K562 (cell line): Measurements from ENCODE around the gene FMN2. TPM values are rescaled to one million over a fixed set of nuclear protein-coding genes. Genes with fewer than 3 reads are reported as not detected.

Experiments used
- ATAC-seq: fragments of 200-7000 bp; cut with Tn5 transposase; 3 replicates; pipeline ENCODE4 v1.9.1; 2020; ENCODE audit warnings: moderate library complexity
- BruUV-seq: library from RNA; stranded (reverse); fragments of 400-500 nt; replicated peaks from 2 replicates; lab custom pipeline; 2021; lab: Mats Ljungman, UMichigan
- CTCF ChIA-PET: fragments of 300-600 bp; formaldehyde crosslinking; extraction: SDS; loops from one replicate; lab custom pipeline; 2021; ENCODE audit warnings: low intra/inter-chr PET ratio; lab: Yijun Ruan, JAX
- POLR2A ChIA-PET: fragments of 300-600, 350-650 bp; sonication (Branson Sonifier 250); formaldehyde crosslinking; extraction: SDS; loops from one replicate; lab custom pipeline; 2021; ENCODE audit warnings: antibody characterized with exemption, inconsistent platforms; lab: Yijun Ruan, JAX
- DNase-seq, 4 experiments: peaks; one replicate each; pipeline versions ENCODE4 v3.0.0 to v3.0.0-alpha.2; 2011 to 2018; ENCODE audit warnings: low spot score in 3 of 4, mixed read lengths in 3 of 4; ENCODE audit errors: extremely low read depth in 1 of 4
- FAIRE-seq: peaks from 2 replicates; lab custom pipeline; 2011; peaks lifted over from hg19 to GRCh38; lab: Jason Lieb, UNC
- H2AFZ ChIP-seq: 2 replicates; pipeline ENCODE4 v1.6.0; 2011; ENCODE audit warnings: low read depth, low read length, control low read depth, inconsistent platforms
- H3K27ac ChIP-seq: fragments of 200-600 bp; 3 replicates; pipeline ENCODE4 v1.8.0; 2011; ENCODE audit warnings: low read depth, mild to moderate bottlenecking, control low read depth, inconsistent platforms, low read length, moderate library complexity, mixed read lengths; ENCODE audit errors: extremely low read depth
- H3K27me3 ChIP-seq, 2 experiments: fragments of 300-600 bp in 1 of 2; 2 replicates in 1 of 2; 3 replicates in 1 of 2; pipeline versions ENCODE4 v1.6.0 to v1.8.0; 2011; ENCODE audit warnings: inconsistent platforms in 2 of 2, low read length in 2 of 2, mild to moderate bottlenecking in 1 of 2, mixed read lengths in 1 of 2, moderate library complexity in 1 of 2; ENCODE audit not compliant: control insufficient read depth in 2 of 2, insufficient read depth in 2 of 2
- H3K36me3 ChIP-seq: fragments of 300-600 bp; 3 replicates; pipeline ENCODE4 v1.8.0; 2011; ENCODE audit warnings: mild to moderate bottlenecking, low read length, inconsistent platforms; ENCODE audit not compliant: control insufficient read depth, insufficient read depth
- H3K4me1 ChIP-seq, 2 experiments: fragments of 200-600 bp in 1 of 2; replicated peaks in 1 of 2; 2 replicates in 1 of 2; 3 replicates in 1 of 2; pipeline versions ENCODE4 v1.5.1 to v1.8.0; 2011; ENCODE audit warnings: inconsistent platforms in 2 of 2, low read length in 2 of 2, mild to moderate bottlenecking in 1 of 2, mixed read lengths in 1 of 2, moderate library complexity in 1 of 2; ENCODE audit not compliant: control insufficient read depth in 2 of 2, insufficient read depth in 2 of 2
- H3K4me2 ChIP-seq: 2 replicates; pipeline ENCODE4 v1.6.1; 2011; ENCODE audit warnings: low read length, control low read depth, inconsistent platforms, mixed read lengths; ENCODE audit not compliant: insufficient read depth
- H3K4me3 ChIP-seq: fragments of 200-600 bp; sonication (generic), shearing (Covaris generic); 2 replicates; pipeline ENCODE4 v1.5.1; 2016; ENCODE audit warnings: control low read depth, inconsistent platforms
- H3K79me2 ChIP-seq: fragments of 200-600 bp; 3 replicates; pipeline ENCODE4 v1.8.0; 2011; ENCODE audit warnings: low read length, inconsistent platforms; ENCODE audit not compliant: control insufficient read depth, insufficient read depth
- H3K9ac ChIP-seq, 2 experiments: 2 replicates each; pipeline versions ENCODE4 v1.6.0 to v1.6.1; 2011; ENCODE audit warnings: low read depth in 2 of 2, low read length in 2 of 2, control low read depth in 1 of 2, inconsistent platforms in 1 of 2, mild to moderate bottlenecking in 1 of 2, mixed read lengths in 1 of 2; ENCODE audit not compliant: insufficient read depth in 1 of 2
- H3K9me1 ChIP-seq: one replicate; pipeline ENCODE4 v1.6.0; 2011; ENCODE audit warnings: inconsistent platforms, mild to moderate bottlenecking, low read length, moderate library complexity; ENCODE audit not compliant: control insufficient read depth, insufficient read depth
- H3K9me3 ChIP-seq: replicated peaks from 2 replicates; pipeline ENCODE4 v1.5.1; 2011; ENCODE audit warnings: low read depth, low read length, inconsistent platforms; ENCODE audit not compliant: control insufficient read depth, insufficient read depth
- H4K20me1 ChIP-seq: replicated peaks from 2 replicates; pipeline ENCODE4 v1.6.1; 2011; ENCODE audit warnings: low read length, inconsistent platforms, mixed read lengths; ENCODE audit not compliant: control insufficient read depth, insufficient read depth
- POLR3A ChIP-seq: IDR thresholded peaks from 2 replicates; pipeline ENCODE4 v1.6.1; 2011; ENCODE audit warnings: borderline replicate concordance, mild to moderate bottlenecking, moderate library complexity; ENCODE audit not compliant: insufficient read length, insufficient read depth; ENCODE audit errors: extremely low read depth
- RBM34 ChIP-seq: fragments of 200-400 bp; formaldehyde crosslinking; IDR thresholded peaks from 2 replicates; pipeline ENCODE4 v1.6.1; 2018; ENCODE audit warnings: low read length, borderline replicate concordance; ENCODE audit not compliant: insufficient read depth
- SOX6 ChIP-seq: fragments of 450-650 bp; IDR thresholded peaks from 2 replicates; pipeline ENCODE4 v1.6.1; 2014; ENCODE audit warnings: mild to moderate bottlenecking
- ZNF239 ChIP-seq: fragments of 250-450 bp; sonication (Bioruptor Pico); IDR thresholded peaks from 2 replicates; pipeline ENCODE4 v1.4.0; 2020; ENCODE audit warnings: mild to moderate bottlenecking
- WGBS: fragments of 100-300 bp; shearing (Covaris generic); methylation state at CpG from one replicate; pipeline ENCODE4 v1.1.6; 2016; ENCODE audit warnings: low coverage, mixed read lengths; ENCODE audit not compliant: insufficient coverage; ENCODE audit errors: missing lambda C conversion rate; 5-methylcytosine and 5-hydroxymethylcytosine counted together
- in situ Hi-C: fragments of 300-500 bp; cut with MboI; formaldehyde crosslinking; loops from 4 replicates; pipeline ENCODE4 v1.15.0; 2018; ENCODE audit warnings: inconsistent platforms, mixed read lengths
- intact Hi-C: fragments of 100-400 bp; cut with micrococcal nuclease; formaldehyde crosslinking; loops from 2 replicates; pipeline ENCODE4 v1.14.2; 2022
- polyA plus RNA-seq, 8 experiments: library from polyadenylated mRNA; depleted of rRNA in 4 of 8; stranded (reverse) in 5 of 8; unstranded in 3 of 8; fragments of >200 nt; fragmentation: Nextera tagmentation in 2 of 8; fragmentation: Illumina TruSeq in 1 of 8; extraction: Ambion mirVana in 2 of 8; extraction: Trizol in 1 of 8; gene quantifications; 2 replicates each; pipeline versions ENCODE4 v1.2.1 to v1.2.3, GENCODE V29; 2011 to 2014; ENCODE audit warnings: inconsistent platforms in 1 of 8, missing spikeins in 1 of 8
- total RNA-seq, 7 experiments: library from RNA; depleted of rRNA in 6 of 7; stranded (reverse); fragments of >200 nt in 6 of 7; fragmentation: Illumina TruSeq in 2 of 7; extraction: Trizol in 2 of 7; gene quantifications; 2 replicates each; pipeline versions ENCODE4 v1.2.1 to v1.2.3, GENCODE V29; 2011 to 2021; ENCODE audit warnings: low replicate concordance in 1 of 7
- TF ChIP-seq, protein P1 (sequence below): fragments of 450-650 bp; IDR thresholded peaks from 2 replicates; pipeline ENCODE4 v1.6.1; 2018; ENCODE audit not compliant: partially characterized antibody
- TF ChIP-seq, protein P2 (sequence below): fragments of 200-600 bp; sonication (generic); IDR thresholded peaks from one replicate; pipeline ENCODE4 v1.6.1; 2012; ENCODE audit warnings: mild to moderate bottlenecking, low read depth, low read length, inconsistent platforms

The FMN2 gene
- total and polyA plus RNA-seq, 9 of the 15 experiments (the other 6 are each of a cell fraction or from before 2014, with no cell fraction given): 0.15 to 0.45 (median 0.16) TPM; not detected in 3

GRCh38 chr1:240349695-240350094 lies 258.0 kb downstream of the FMN2 start:
- H3K9ac ChIP-seq: no peak overlapping the region
- H3K4me1 ChIP-seq: no peaks in the 10 kb centered on the region
- no peak overlapping the region for H2AFZ ChIP-seq
- no peaks in the 10 kb centered on the region for H3K79me2 ChIP-seq
- DNase-seq: no peak
- no peak for ATAC-seq
- H3K9me1 ChIP-seq: no peaks in the 10 kb centered on the region
- H3K4me2 ChIP-seq: no peak overlapping the region
- no peaks in the 10 kb centered on the region for H3K36me3 ChIP-seq
- no peaks in the 10 kb centered on the region; the same call in 1 of the 2 replicates for H3K9me3 ChIP-seq
- ChIA-PET CTCF (no interaction called here), POLR2A (no interaction called here)
- no peaks in the 10 kb centered on the region for H3K27me3 ChIP-seq
- intact Hi-C loops: no loop called here
- BruUV-seq: no TSS peak
- FAIRE-seq: no peak
- no peaks in the 10 kb centered on the region for H4K20me1 ChIP-seq
- 5% methylated on average over 2 of the region's 2 CpGs for WGBS
- no peak overlapping the region for H3K27ac ChIP-seq
- no peak overlapping the region for H3K4me3 ChIP-seq
- in situ Hi-C loops: no loop called here
- TF ChIP-seq POLR3A (no peak), RBM34 (no peak), SOX6 (no peak), ZNF239 (CRISPR knock-in tag) (no peak)
- TF ChIP-seq, protein P1, sequence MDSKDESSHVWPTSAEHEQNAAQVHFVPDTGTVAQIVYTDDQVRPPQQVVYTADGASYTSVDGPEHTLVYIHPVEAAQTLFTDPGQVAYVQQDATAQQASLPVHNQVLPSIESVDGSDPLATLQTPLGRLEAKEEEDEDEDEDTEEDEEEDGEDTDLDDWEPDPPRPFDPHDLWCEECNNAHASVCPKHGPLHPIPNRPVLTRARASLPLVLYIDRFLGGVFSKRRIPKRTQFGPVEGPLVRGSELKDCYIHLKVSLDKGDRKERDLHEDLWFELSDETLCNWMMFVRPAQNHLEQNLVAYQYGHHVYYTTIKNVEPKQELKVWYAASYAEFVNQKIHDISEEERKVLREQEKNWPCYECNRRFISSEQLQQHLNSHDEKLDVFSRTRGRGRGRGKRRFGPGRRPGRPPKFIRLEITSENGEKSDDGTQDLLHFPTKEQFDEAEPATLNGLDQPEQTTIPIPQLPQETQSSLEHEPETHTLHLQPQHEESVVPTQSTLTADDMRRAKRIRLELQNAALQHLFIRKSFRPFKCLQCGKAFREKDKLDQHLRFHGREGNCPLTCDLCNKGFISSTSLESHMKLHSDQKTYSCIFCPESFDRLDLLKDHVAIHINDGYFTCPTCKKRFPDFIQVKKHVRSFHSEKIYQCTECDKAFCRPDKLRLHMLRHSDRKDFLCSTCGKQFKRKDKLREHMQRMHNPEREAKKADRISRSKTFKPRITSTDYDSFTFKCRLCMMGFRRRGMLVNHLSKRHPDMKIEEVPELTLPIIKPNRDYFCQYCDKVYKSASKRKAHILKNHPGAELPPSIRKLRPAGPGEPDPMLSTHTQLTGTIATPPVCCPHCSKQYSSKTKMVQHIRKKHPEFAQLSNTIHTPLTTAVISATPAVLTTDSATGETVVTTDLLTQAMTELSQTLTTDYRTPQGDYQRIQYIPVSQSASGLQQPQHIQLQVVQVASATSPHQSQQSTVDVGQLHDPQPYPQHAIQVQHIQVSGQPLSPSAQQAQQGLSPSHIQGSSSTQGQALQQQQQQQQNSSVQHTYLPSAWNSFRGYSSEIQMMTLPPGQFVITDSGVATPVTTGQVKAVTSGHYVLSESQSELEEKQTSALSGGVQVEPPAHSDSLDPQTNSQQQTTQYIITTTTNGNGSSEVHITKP: no peak
- TF ChIP-seq, protein P2, sequence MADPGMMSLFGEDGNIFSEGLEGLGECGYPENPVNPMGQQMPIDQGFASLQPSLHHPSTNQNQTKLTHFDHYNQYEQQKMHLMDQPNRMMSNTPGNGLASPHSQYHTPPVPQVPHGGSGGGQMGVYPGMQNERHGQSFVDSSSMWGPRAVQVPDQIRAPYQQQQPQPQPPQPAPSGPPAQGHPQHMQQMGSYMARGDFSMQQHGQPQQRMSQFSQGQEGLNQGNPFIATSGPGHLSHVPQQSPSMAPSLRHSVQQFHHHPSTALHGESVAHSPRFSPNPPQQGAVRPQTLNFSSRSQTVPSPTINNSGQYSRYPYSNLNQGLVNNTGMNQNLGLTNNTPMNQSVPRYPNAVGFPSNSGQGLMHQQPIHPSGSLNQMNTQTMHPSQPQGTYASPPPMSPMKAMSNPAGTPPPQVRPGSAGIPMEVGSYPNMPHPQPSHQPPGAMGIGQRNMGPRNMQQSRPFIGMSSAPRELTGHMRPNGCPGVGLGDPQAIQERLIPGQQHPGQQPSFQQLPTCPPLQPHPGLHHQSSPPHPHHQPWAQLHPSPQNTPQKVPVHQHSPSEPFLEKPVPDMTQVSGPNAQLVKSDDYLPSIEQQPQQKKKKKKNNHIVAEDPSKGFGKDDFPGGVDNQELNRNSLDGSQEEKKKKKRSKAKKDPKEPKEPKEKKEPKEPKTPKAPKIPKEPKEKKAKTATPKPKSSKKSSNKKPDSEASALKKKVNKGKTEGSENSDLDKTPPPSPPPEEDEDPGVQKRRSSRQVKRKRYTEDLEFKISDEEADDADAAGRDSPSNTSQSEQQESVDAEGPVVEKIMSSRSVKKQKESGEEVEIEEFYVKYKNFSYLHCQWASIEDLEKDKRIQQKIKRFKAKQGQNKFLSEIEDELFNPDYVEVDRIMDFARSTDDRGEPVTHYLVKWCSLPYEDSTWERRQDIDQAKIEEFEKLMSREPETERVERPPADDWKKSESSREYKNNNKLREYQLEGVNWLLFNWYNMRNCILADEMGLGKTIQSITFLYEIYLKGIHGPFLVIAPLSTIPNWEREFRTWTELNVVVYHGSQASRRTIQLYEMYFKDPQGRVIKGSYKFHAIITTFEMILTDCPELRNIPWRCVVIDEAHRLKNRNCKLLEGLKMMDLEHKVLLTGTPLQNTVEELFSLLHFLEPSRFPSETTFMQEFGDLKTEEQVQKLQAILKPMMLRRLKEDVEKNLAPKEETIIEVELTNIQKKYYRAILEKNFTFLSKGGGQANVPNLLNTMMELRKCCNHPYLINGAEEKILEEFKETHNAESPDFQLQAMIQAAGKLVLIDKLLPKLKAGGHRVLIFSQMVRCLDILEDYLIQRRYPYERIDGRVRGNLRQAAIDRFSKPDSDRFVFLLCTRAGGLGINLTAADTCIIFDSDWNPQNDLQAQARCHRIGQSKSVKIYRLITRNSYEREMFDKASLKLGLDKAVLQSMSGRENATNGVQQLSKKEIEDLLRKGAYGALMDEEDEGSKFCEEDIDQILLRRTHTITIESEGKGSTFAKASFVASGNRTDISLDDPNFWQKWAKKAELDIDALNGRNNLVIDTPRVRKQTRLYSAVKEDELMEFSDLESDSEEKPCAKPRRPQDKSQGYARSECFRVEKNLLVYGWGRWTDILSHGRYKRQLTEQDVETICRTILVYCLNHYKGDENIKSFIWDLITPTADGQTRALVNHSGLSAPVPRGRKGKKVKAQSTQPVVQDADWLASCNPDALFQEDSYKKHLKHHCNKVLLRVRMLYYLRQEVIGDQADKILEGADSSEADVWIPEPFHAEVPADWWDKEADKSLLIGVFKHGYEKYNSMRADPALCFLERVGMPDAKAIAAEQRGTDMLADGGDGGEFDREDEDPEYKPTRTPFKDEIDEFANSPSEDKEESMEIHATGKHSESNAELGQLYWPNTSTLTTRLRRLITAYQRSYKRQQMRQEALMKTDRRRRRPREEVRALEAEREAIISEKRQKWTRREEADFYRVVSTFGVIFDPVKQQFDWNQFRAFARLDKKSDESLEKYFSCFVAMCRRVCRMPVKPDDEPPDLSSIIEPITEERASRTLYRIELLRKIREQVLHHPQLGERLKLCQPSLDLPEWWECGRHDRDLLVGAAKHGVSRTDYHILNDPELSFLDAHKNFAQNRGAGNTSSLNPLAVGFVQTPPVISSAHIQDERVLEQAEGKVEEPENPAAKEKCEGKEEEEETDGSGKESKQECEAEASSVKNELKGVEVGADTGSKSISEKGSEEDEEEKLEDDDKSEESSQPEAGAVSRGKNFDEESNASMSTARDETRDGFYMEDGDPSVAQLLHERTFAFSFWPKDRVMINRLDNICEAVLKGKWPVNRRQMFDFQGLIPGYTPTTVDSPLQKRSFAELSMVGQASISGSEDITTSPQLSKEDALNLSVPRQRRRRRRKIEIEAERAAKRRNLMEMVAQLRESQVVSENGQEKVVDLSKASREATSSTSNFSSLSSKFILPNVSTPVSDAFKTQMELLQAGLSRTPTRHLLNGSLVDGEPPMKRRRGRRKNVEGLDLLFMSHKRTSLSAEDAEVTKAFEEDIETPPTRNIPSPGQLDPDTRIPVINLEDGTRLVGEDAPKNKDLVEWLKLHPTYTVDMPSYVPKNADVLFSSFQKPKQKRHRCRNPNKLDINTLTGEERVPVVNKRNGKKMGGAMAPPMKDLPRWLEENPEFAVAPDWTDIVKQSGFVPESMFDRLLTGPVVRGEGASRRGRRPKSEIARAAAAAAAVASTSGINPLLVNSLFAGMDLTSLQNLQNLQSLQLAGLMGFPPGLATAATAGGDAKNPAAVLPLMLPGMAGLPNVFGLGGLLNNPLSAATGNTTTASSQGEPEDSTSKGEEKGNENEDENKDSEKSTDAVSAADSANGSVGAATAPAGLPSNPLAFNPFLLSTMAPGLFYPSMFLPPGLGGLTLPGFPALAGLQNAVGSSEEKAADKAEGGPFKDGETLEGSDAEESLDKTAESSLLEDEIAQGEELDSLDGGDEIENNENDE: no peak
